Coronary artery (tissue), 2 donors: ENCODE measurements around the gene GALNT14.

Experiments
- DNase-seq: peaks from one replicate; pipeline ENCODE4 v3.0.0-alpha.2; 2017; ENCODE audit warnings: low spot score
- H3K27ac ChIP-seq, 2 donors: fragments of 200-600 bp; sonication (generic); one replicate each; pipeline ENCODE4 v1.5.1; 2016 to 2019
- H3K4me3 ChIP-seq: fragments of 200-600 bp; sonication (generic); 2 replicates; pipeline ENCODE4 v1.5.1; 2016; ENCODE audit warnings: mild to moderate bottlenecking, moderate library complexity
- CTCF ChIP-seq: fragments of 200-600 bp; sonication (generic); IDR thresholded peaks from one replicate; pipeline ENCODE4 v1.5.1; 2019; ENCODE audit warnings: antibody characterized with exemption

The GALNT14 gene

GRCh38 chr2:31079665-31080064 lies 58.6 kb downstream of the GALNT14 start:
- TF ChIP-seq CTCF = no peak
- no peak for DNase-seq
- Histone ChIP-seq H3K27ac (no peak overlapping the region), H3K4me3 (no peak overlapping the region)

GRCh38 chr2:31078579-31079105 lies 59.6 kb downstream of the GALNT14 start:
- Histone ChIP-seq H3K27ac (no peak overlapping the region), H3K4me3 (no peak overlapping the region)
- DNase-seq = no peak
- no peak for TF ChIP-seq CTCF

- Histone ChIP-seq H3K27ac (no peak overlapping the region), H3K4me3 (no peak overlapping the region)
- no peak for TF ChIP-seq CTCF
- DNase-seq = no peak
These were observed 60.2 kb downstream of the GALNT14 start for GRCh38 chr2:31078011-31078410.

- no peak overlapping the region for H3K27ac ChIP-seq
- TF ChIP-seq CTCF = no peak
- H3K4me3 ChIP-seq = no peak overlapping the region
- no peak for DNase-seq
These were observed 62.2 kb downstream of the GALNT14 start for GRCh38 chr2:31075941-31076590.

GRCh38 chr2:31075431-31075830 lies 62.8 kb downstream of the GALNT14 start:
- no peak for DNase-seq
- Histone ChIP-seq H3K27ac (no peak overlapping the region), H3K4me3 (no peak overlapping the region)
- no peak for TF ChIP-seq CTCF

GRCh38 chr2:31071741-31072140 lies 66.5 kb downstream of the GALNT14 start:
- no peak overlapping the region for H3K4me3 ChIP-seq
- H3K27ac ChIP-seq = no peak overlapping the region
- DNase-seq = no peak
- TF ChIP-seq CTCF = no peak

- DNase-seq = no peak
- no peak overlapping the region for H3K27ac ChIP-seq
- no peak for TF ChIP-seq CTCF
- no peak overlapping the region for H3K4me3 ChIP-seq
These were observed 67.7 kb downstream of the GALNT14 start for GRCh38 chr2:31070339-31071125.
